Peyer's patch (tissue), 4 donors: ENCODE results near the gene TMEM123.

Source experiments
- POLR2A ChIP-seq, 2 donors: fragments of 450-650 bp; IDR thresholded peaks; one replicate each; pipeline ENCODE4 v1.5.1; 2017; ENCODE audit warnings: antibody characterized with exemption in 2 of 2, mild to moderate bottlenecking in 2 of 2, moderate library complexity in 2 of 2
- TF ChIP-seq, protein P1 (sequence below), 6 experiments: fragments of 450-650 bp in 4 of 6; fragments of 200-600 bp in 2 of 6; sonication (generic) in 1 of 6; IDR thresholded peaks; one replicate each; pipeline ENCODE4 v1.5.1; 2017 to 2019; ENCODE audit warnings: antibody characterized with exemption in 6 of 6, mild to moderate bottlenecking in 3 of 6, moderate library complexity in 1 of 6

DNA sequence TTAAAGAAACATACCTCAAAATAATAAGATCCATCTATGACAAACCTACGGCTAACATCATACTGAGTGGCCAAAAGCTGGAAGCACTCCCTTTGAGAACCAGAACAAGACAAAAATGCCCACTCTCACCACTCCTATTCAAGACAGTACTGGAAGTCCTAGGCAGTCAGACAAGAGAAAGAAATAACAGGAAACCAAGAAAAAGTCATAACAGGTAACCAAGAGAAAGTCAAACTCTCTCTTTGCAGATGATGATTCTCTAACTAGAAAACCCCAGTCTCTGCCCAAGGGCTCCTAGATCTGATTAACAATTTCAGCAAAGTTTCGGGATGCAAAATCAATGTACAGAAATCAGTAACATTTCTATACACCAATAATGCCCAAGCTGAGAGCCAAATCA is 35.6 kb downstream of the TMEM123 start:
- TF ChIP-seq POLR2A (IDR thresholded peaks at IDR 0.05) = no peak
- TF ChIP-seq, protein P1, sequence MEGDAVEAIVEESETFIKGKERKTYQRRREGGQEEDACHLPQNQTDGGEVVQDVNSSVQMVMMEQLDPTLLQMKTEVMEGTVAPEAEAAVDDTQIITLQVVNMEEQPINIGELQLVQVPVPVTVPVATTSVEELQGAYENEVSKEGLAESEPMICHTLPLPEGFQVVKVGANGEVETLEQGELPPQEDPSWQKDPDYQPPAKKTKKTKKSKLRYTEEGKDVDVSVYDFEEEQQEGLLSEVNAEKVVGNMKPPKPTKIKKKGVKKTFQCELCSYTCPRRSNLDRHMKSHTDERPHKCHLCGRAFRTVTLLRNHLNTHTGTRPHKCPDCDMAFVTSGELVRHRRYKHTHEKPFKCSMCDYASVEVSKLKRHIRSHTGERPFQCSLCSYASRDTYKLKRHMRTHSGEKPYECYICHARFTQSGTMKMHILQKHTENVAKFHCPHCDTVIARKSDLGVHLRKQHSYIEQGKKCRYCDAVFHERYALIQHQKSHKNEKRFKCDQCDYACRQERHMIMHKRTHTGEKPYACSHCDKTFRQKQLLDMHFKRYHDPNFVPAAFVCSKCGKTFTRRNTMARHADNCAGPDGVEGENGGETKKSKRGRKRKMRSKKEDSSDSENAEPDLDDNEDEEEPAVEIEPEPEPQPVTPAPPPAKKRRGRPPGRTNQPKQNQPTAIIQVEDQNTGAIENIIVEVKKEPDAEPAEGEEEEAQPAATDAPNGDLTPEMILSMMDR (IDR thresholded peaks at IDR 0.05) = no peak
